Measurements from ENCODE around the gene TMEM150C. TPM values are rescaled to one million over a fixed set of nuclear protein-coding genes. Genes with fewer than 3 reads are reported as not detected.

TMEM150C gene
- total and polyA plus RNA-seq, 2 of the 8 experiments (the other 6 are each of a cell fraction or from before 2014, with no cell fraction given), result 1.5 to 1.7 TPM

DNA sequence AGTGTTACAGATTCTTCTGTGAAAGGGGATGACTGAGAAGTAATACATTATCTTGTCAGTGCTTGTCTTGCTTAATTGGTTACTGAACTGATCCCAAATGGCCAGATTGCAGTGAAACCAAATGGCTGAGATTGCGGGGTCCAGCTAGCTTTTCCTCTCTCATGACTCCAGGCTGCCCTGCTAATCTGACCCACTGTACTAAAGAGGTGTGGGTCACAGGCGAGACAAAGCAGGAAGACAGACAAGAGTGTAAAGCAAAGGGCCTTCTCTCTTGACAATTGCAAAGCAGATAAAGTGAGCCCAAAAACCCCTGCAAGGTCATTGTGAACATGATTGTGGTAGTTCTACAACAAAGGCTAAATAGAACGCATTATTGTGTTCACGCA is 2.1 kb downstream of the TMEM150C start (continued):
- TF ChIP-seq CBX5 (IDR thresholded peaks at IDR 0.05; ENCODE audit: low read depth, low read length) (no peak), TBP (IDR thresholded peaks at IDR 0.05; ENCODE audit: low read depth, low read length) (no peak), SIN3A (conservative IDR thresholded peaks at IDR 0.05 in 1 of 2, IDR thresholded peaks at IDR 0.05 in 1 of 2; ENCODE audit: low read depth in 1 of 2, low read length in 2 of 2) (no peak), EP300 (IDR thresholded peaks at IDR 0.05; ENCODE audit: borderline replicate concordance in 1 of 2, low read depth in 2 of 2, low read length in 2 of 2) (no peak)
- TF ChIP-seq, protein P1, sequence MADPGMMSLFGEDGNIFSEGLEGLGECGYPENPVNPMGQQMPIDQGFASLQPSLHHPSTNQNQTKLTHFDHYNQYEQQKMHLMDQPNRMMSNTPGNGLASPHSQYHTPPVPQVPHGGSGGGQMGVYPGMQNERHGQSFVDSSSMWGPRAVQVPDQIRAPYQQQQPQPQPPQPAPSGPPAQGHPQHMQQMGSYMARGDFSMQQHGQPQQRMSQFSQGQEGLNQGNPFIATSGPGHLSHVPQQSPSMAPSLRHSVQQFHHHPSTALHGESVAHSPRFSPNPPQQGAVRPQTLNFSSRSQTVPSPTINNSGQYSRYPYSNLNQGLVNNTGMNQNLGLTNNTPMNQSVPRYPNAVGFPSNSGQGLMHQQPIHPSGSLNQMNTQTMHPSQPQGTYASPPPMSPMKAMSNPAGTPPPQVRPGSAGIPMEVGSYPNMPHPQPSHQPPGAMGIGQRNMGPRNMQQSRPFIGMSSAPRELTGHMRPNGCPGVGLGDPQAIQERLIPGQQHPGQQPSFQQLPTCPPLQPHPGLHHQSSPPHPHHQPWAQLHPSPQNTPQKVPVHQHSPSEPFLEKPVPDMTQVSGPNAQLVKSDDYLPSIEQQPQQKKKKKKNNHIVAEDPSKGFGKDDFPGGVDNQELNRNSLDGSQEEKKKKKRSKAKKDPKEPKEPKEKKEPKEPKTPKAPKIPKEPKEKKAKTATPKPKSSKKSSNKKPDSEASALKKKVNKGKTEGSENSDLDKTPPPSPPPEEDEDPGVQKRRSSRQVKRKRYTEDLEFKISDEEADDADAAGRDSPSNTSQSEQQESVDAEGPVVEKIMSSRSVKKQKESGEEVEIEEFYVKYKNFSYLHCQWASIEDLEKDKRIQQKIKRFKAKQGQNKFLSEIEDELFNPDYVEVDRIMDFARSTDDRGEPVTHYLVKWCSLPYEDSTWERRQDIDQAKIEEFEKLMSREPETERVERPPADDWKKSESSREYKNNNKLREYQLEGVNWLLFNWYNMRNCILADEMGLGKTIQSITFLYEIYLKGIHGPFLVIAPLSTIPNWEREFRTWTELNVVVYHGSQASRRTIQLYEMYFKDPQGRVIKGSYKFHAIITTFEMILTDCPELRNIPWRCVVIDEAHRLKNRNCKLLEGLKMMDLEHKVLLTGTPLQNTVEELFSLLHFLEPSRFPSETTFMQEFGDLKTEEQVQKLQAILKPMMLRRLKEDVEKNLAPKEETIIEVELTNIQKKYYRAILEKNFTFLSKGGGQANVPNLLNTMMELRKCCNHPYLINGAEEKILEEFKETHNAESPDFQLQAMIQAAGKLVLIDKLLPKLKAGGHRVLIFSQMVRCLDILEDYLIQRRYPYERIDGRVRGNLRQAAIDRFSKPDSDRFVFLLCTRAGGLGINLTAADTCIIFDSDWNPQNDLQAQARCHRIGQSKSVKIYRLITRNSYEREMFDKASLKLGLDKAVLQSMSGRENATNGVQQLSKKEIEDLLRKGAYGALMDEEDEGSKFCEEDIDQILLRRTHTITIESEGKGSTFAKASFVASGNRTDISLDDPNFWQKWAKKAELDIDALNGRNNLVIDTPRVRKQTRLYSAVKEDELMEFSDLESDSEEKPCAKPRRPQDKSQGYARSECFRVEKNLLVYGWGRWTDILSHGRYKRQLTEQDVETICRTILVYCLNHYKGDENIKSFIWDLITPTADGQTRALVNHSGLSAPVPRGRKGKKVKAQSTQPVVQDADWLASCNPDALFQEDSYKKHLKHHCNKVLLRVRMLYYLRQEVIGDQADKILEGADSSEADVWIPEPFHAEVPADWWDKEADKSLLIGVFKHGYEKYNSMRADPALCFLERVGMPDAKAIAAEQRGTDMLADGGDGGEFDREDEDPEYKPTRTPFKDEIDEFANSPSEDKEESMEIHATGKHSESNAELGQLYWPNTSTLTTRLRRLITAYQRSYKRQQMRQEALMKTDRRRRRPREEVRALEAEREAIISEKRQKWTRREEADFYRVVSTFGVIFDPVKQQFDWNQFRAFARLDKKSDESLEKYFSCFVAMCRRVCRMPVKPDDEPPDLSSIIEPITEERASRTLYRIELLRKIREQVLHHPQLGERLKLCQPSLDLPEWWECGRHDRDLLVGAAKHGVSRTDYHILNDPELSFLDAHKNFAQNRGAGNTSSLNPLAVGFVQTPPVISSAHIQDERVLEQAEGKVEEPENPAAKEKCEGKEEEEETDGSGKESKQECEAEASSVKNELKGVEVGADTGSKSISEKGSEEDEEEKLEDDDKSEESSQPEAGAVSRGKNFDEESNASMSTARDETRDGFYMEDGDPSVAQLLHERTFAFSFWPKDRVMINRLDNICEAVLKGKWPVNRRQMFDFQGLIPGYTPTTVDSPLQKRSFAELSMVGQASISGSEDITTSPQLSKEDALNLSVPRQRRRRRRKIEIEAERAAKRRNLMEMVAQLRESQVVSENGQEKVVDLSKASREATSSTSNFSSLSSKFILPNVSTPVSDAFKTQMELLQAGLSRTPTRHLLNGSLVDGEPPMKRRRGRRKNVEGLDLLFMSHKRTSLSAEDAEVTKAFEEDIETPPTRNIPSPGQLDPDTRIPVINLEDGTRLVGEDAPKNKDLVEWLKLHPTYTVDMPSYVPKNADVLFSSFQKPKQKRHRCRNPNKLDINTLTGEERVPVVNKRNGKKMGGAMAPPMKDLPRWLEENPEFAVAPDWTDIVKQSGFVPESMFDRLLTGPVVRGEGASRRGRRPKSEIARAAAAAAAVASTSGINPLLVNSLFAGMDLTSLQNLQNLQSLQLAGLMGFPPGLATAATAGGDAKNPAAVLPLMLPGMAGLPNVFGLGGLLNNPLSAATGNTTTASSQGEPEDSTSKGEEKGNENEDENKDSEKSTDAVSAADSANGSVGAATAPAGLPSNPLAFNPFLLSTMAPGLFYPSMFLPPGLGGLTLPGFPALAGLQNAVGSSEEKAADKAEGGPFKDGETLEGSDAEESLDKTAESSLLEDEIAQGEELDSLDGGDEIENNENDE (IDR thresholded peaks at IDR 0.05; ENCODE audit: insufficient replicate concordance, low read length), result no peak

All from H1 (cell line).